Upper lobe of left lung (tissue), 4 donors: ENCODE results near the gene PAK3.

ENCODE experiments used
- EP300 ChIP-seq, 4 donors: sonication (generic); formaldehyde crosslinking; IDR thresholded peaks; one replicate each; pipeline ENCODE4 v1.5.1; 2017; ENCODE audit warnings: antibody characterized with exemption in 4 of 4, control low read depth in 2 of 4
- POLR2A ChIP-seq, 4 donors: fragments of 450-650 bp; IDR thresholded peaks; one replicate each; pipeline ENCODE4 v1.5.1; 2016 to 2017; ENCODE audit warnings: antibody characterized with exemption in 4 of 4, mild to moderate bottlenecking in 2 of 4
- TF ChIP-seq, protein P1 (sequence below), 6 experiments: fragments of 450-650 bp in 4 of 6; fragments of 200-600 bp in 2 of 6; sonication (generic) in 2 of 6; IDR thresholded peaks; one replicate each; pipeline ENCODE4 v1.5.1; 2016 to 2019; ENCODE audit warnings: antibody characterized with exemption in 6 of 6

DNA sequence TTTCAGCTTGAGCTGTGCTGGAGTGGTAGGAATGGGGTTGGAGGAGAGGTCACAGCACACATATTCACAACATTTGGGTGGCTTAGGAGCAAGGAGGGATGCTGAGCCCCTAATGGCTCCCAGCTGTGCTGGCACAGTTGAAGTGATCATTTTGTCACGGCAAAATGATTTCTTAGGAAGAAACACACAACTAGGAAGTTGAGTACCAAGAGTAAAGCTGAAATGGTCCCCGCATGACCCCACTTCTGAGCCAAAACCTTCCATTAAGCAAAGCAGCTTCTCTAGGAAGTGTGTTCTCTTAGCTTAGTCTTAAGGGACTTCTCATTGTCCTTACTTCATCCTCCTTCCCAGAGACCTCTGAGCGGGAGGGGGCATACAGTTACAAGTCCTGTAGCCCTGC lies 161.7 kb downstream of the PAK3 start:
- TF ChIP-seq POLR2A (IDR thresholded peaks at IDR 0.05) (no peak), EP300 (IDR thresholded peaks at IDR 0.05) (no peak)
- TF ChIP-seq, protein P1, sequence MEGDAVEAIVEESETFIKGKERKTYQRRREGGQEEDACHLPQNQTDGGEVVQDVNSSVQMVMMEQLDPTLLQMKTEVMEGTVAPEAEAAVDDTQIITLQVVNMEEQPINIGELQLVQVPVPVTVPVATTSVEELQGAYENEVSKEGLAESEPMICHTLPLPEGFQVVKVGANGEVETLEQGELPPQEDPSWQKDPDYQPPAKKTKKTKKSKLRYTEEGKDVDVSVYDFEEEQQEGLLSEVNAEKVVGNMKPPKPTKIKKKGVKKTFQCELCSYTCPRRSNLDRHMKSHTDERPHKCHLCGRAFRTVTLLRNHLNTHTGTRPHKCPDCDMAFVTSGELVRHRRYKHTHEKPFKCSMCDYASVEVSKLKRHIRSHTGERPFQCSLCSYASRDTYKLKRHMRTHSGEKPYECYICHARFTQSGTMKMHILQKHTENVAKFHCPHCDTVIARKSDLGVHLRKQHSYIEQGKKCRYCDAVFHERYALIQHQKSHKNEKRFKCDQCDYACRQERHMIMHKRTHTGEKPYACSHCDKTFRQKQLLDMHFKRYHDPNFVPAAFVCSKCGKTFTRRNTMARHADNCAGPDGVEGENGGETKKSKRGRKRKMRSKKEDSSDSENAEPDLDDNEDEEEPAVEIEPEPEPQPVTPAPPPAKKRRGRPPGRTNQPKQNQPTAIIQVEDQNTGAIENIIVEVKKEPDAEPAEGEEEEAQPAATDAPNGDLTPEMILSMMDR (IDR thresholded peaks at IDR 0.05) = no peak
